ENCODE results near the gene SYNPO2. TPM values are rescaled to one million over a fixed set of nuclear protein-coding genes. Genes with fewer than 3 reads are reported as not detected.
A peak's percentile ranks its signal among the peaks of the same experiment; 100 is the strongest.

The SYNPO2 gene
- total RNA-seq, 1 experiment from 2014 or later, result 0.26 TPM

DNA sequence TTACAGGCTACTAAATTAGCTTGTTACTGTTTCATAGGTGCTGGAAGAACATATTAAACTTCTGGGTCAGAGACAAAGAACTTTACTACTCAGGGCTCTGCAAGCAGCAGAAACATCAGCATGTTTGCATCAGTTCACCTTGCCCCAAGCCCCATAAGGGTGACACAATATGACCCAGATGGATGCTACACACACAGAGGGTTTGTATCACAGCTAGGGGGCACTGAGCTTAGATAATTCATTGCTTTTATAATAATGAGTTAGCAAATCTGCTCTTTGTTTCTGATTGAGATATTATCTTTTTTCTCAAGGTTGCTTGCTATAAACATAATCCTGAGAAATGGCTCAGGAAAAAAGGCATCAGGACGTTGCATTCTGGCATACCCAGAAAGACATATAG lies 4.8 kb upstream of the SYNPO2 start:
- no peak overlapping the region for H3K4me3 ChIP-seq (ENCODE audit: low read depth, low read length, poor library complexity, severe bottlenecking)
- no peak overlapping the region for H3K27ac ChIP-seq (ENCODE audit: low read depth, low read length, poor library complexity, severe bottlenecking)
- BruUV-seq (replicated peaks), result no TSS peak
- ChIA-PET POLR2A (ENCODE audit: low non-redundant PET) (interaction anchor here (0.6 kb wide), 1 partner anchor 169 kb away, joined by 4 read pairs; no protein-coding TSS in a partner anchor), CTCF (interaction anchor here (0.8 kb wide), 1 partner anchor 112 kb away, joined by 3 read pairs; no protein-coding TSS in a partner anchor)
- H3K4me1 ChIP-seq (ENCODE audit: insufficient read depth, low read length, poor library complexity, severe bottlenecking), result peaks cover under 1% of the 10 kb centered on the region
- DNase-seq (ENCODE audit: low spot score), result no peak
- H3K27me3 ChIP-seq (replicated peaks; ENCODE audit: insufficient read depth, low read depth, low read length, poor library complexity), result no peaks in the 10 kb centered on the region
- no peaks in the 10 kb centered on the region for H3K9me3 ChIP-seq (ENCODE audit: low read depth, low read length, poor library complexity, severe bottlenecking)
- no peak for TF ChIP-seq EZH2 (IDR thresholded peaks at IDR 0.05; ENCODE audit: borderline replicate concordance, low read depth, low read length, poor library complexity, severe bottlenecking)
- TF ChIP-seq, protein P1, sequence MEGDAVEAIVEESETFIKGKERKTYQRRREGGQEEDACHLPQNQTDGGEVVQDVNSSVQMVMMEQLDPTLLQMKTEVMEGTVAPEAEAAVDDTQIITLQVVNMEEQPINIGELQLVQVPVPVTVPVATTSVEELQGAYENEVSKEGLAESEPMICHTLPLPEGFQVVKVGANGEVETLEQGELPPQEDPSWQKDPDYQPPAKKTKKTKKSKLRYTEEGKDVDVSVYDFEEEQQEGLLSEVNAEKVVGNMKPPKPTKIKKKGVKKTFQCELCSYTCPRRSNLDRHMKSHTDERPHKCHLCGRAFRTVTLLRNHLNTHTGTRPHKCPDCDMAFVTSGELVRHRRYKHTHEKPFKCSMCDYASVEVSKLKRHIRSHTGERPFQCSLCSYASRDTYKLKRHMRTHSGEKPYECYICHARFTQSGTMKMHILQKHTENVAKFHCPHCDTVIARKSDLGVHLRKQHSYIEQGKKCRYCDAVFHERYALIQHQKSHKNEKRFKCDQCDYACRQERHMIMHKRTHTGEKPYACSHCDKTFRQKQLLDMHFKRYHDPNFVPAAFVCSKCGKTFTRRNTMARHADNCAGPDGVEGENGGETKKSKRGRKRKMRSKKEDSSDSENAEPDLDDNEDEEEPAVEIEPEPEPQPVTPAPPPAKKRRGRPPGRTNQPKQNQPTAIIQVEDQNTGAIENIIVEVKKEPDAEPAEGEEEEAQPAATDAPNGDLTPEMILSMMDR (conservative IDR thresholded peaks at IDR 0.05; ENCODE audit: low read depth, low read length), result peak; percentile 45
- no peaks in the 10 kb centered on the region for H3K36me3 ChIP-seq (ENCODE audit: insufficient read depth, low read length, poor library complexity, severe bottlenecking)
- intact Hi-C loops (cut with micrococcal nuclease; ENCODE audit: unreplicated experiment), result no loop called here

DNA sequence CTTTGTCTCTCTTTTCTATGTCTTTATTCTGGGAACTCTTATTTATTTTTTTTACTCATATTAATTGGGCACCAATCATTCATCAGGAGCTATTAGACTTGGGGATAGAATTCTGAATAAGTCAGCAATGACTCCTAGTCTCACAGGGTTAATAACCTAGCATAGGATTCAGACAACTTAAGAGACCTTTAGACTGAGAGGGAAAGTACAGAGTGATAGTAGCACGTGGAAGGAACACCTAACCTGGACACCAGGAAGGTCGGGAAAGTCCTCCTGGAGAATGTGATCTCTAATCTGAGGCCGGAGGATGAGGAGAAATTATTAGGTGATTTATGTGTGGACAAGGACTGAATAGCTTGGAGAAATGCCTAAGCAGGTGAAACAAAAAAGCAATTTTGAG lies 3.9 kb upstream of the SYNPO2 start:
- H3K9me3 ChIP-seq (ENCODE audit: low read depth, low read length, poor library complexity, severe bottlenecking), result no peaks in the 10 kb centered on the region
- H3K27ac ChIP-seq (ENCODE audit: low read depth, low read length, poor library complexity, severe bottlenecking), result no peak overlapping the region
- H3K4me3 ChIP-seq (ENCODE audit: low read depth, low read length, poor library complexity, severe bottlenecking), result no peak overlapping the region
- ChIA-PET POLR2A (ENCODE audit: low non-redundant PET) (interaction anchor here (0.6 kb wide), 1 partner anchor 21 kb away, joined by 3 read pairs; no protein-coding TSS in a partner anchor), CTCF (no interaction called here)
- DNase-seq (ENCODE audit: low spot score), result no peak
- intact Hi-C loops (cut with micrococcal nuclease; ENCODE audit: unreplicated experiment), result no loop called here
- H3K4me1 ChIP-seq (ENCODE audit: insufficient read depth, low read length, poor library complexity, severe bottlenecking), result peaks cover 8% of the 10 kb centered on the region
- H3K27me3 ChIP-seq (replicated peaks; ENCODE audit: insufficient read depth, low read depth, low read length, poor library complexity), result no peaks in the 10 kb centered on the region
- TF ChIP-seq, protein P1 (conservative IDR thresholded peaks at IDR 0.05; ENCODE audit: low read depth, low read length), result no peak
- TF ChIP-seq EZH2 (IDR thresholded peaks at IDR 0.05; ENCODE audit: borderline replicate concordance, low read depth, low read length, poor library complexity, severe bottlenecking), result no peak
- no peaks in the 10 kb centered on the region for H3K36me3 ChIP-seq (ENCODE audit: insufficient read depth, low read length, poor library complexity, severe bottlenecking)
- no TSS peak for BruUV-seq (replicated peaks)

DNA sequence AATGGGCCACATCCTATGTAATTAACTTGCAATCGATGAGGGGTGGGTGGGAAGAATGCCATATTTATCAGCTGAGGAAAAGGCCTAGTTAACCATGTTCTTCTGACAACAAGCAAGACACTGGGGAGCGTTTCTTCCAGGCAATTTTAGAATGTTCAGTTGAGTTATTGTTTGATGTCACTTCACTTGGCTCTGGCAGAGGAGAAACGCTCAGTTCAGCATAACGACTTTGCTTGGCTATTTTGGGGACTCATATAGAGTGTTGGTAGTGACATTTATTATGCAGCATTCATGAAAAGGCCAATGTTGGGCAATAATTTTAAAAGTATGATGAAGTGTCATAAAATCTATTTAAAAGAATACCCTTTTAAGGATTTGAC lies 648 bp downstream of the SYNPO2 start:
- intact Hi-C loops (cut with micrococcal nuclease; ENCODE audit: unreplicated experiment), result no loop called here
- BruUV-seq (replicated peaks), result no TSS peak
- CTCF ChIA-PET, result no interaction called here
- Histone ChIP-seq H3K27ac (ENCODE audit: low read depth, low read length, poor library complexity, severe bottlenecking) (no peak overlapping the region), H3K27me3 (replicated peaks; ENCODE audit: insufficient read depth, low read depth, low read length, poor library complexity) (no peaks in the 10 kb centered on the region), H3K9me3 (ENCODE audit: low read depth, low read length, poor library complexity, severe bottlenecking) (no peaks in the 10 kb centered on the region), H3K4me1 (ENCODE audit: insufficient read depth, low read length, poor library complexity, severe bottlenecking) (peaks cover 11% of the 10 kb centered on the region), H3K36me3 (ENCODE audit: insufficient read depth, low read length, poor library complexity, severe bottlenecking) (no peaks in the 10 kb centered on the region), H3K4me3 (ENCODE audit: low read depth, low read length, poor library complexity, severe bottlenecking) (peak overlapping the region; percentile 40)
- no peak for DNase-seq (ENCODE audit: low spot score)
- TF ChIP-seq, protein P1 (conservative IDR thresholded peaks at IDR 0.05; ENCODE audit: low read depth, low read length), result no peak
- no peak for TF ChIP-seq EZH2 (IDR thresholded peaks at IDR 0.05; ENCODE audit: borderline replicate concordance, low read depth, low read length, poor library complexity, severe bottlenecking)
- POLR2A ChIA-PET (ENCODE audit: low non-redundant PET), result no interaction called here

All from A673 (cell line).